Inflammatory macrophage treated with lipopolysaccharide for 4 hours (primary cell): ENCODE data around the gene ARHGEF2.
A peak's percentile ranks its signal among the peaks of the same experiment; 100 is the strongest.

ENCODE experiments used
- DNase-seq: peaks from one replicate; pipeline ENCODE4 v3.0.0-alpha.2; 2020

Gene ARHGEF2

DNA sequence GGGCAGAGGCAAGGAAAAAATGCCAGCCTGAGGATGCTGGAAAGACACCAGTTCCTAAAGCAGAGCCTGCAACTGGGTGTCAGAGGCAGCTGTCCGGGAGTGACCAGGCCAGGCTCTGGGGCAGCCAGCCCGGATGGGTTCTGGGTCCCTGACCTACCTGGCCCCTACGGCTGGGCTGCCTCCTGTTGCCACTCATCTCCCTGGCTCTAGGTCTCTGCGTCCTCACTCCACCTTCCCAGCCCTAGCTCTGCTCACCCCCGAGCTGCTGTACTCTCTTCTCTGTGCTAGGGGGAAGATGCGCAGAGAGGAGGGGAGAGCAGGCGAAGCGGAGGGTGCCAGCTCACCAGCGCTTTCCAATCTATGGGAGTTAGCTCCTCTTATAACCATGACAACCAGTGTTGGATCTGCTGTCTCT, 9.0 kb downstream of the ARHGEF2 start:
- no peak for DNase-seq

DNA sequence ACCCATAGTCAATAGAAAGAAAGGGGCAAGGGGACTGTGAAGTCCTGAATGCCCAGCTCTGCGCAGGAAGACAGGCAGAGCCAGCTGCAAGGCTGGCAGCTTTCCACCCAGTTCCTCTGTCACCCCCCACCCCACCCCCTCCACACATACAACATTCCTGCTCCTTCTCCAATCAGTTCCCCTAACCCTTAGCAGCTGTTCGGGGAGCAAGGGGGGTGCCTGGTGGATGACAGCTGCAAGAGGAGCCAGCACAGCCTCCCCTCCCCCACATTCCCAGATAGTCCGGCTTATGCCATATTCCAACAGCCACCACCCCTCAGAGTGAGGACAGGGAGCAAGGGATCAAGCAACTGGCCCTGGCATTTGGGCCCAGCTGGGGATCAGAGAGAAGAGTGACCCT, 9.7 kb downstream of the ARHGEF2 start:
- DNase-seq, result no peak

DNA sequence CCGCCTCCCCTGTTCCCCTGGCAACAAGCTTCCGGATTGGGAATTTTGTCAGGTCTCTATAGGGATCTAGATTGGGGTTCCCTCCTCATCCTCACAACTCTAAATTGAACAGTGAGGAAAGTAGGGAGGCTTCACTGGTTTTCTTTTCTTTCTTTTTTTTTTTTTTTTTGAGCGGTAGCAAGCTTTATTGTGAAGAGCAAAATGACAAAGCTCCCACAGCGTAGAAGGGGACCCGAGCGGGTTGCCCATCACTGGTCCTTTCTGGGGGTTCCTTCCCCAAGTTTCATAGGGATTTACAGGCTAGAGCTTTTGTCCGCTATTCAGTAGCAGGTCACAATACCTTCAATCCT, 10.3 kb downstream of the ARHGEF2 start:
- DNase-seq, result no peak

DNA sequence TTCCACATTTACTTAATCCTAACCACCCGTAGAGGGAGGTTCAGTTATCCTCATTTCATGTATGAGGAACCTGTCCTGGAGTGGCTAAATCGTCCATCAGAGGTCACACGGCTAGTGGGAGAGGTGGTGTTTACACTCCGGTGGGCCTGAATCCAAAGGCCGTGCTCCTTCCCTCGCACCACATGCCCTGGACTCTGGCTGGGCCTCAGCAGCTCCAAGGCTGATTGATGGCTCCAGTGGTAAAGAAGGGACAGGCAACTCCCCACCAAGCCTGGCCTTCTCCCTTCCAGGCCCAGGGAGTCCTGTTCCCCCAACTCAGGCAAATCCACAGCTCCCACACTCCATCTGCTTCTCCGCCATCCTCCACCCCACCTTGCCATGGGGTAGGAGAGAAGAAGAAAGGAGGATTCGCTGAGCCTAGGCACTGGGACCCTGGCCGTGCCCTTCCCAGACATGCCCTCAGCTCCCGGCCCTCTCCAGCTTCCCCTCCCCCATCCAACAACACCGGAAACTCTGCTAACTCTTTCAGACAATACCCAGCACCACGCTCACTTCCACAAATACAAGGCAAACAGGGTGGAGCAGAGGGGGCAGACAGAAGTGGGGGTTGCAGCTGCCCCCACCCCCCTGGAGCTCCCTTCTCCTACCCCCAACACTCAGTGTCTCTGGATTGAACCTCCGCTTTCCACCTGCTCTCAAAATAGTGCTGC, 10.9 kb downstream of the ARHGEF2 start:
- no peak for DNase-seq

DNA sequence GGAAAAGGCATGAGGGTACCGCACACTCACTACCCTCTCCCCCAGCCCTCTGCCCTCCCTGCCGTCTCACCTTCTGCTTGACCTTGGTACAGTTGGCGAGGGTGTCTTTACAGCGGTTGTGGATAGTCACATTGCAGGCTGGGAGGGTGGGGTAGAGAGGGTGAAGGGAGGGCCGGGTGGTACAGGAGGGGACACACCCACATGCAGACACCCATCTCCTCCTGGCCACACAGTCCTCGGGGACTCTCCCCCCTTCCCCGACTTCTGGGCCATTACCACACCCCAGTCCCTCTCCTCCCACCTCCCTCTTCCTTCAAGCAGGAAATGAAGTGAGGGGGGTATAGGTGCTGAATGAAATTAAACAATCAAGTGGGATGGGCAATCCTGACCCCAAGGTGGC, 11.6 kb downstream of the ARHGEF2 start:
- no peak for DNase-seq

DNA sequence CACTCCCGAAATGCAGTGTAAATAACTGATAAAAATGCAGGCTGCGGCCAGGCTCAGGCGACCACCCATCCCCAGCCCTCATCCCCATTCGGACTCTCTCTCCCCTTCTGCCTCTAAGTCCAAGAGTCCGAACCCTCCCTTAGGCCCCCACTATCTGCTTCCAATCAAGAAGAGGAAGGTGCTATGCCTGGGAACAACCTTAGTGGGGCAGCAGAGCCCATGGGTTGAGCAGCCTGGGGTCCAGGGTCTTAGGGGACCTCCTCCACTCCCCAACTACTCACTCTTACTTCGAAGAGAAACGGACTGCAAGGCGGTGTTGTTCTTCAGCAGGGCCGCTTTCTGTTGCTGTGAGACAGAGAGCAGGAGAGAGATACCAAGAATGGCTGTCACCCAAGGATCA, 12.2 kb downstream of the ARHGEF2 start:
- DNase-seq, result no peak

DNA sequence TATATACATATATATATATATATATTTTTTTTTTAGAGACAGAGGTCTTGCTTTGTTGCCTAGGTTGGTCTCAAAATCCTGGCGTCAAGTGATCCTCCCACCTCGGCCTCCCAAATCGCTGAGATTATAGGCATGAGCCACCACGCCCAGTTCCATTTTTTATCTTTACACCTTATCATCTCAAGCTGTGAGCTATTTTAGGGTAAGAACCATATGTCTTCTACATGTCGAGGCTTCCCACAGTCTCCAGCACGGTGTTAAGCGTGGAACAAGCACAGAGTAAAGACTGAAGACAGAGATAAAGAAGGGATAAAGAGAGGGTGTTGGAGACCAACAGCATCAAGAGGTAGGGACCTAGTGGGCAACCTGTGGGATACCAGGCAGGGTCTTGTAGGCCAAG, 14.2 kb downstream of the ARHGEF2 start:
- DNase-seq, result no peak

DNA sequence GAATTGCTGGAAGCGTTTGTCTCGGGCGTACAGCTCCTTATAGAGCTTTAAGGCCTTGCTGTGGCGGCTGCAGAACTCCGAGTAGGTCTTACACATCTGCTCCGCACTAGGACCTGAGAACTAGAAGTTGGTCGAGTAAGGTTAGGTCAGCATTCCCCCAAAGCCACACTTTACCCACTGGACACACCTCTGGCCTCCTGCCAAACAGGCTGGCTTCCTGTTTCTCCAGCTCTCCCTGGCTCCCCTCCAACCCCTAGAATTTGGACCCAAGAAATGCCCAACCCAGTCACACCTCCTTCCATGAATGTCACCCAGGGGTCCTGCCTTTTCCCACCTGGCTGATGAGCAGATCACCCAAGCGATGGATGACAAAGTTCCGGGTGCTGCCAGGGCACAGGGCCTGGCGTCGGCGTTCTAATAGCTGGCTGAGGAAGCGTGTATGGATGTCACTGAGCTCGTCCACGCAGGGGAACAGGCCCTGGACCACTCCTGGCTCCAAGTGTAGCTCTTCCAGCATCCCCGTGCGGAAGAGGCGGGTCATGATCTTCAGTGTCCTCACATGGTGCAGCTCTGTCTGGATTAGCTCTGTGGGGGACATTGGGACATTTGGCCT, 15.6 kb downstream of the ARHGEF2 start:
- no peak for DNase-seq

DNA sequence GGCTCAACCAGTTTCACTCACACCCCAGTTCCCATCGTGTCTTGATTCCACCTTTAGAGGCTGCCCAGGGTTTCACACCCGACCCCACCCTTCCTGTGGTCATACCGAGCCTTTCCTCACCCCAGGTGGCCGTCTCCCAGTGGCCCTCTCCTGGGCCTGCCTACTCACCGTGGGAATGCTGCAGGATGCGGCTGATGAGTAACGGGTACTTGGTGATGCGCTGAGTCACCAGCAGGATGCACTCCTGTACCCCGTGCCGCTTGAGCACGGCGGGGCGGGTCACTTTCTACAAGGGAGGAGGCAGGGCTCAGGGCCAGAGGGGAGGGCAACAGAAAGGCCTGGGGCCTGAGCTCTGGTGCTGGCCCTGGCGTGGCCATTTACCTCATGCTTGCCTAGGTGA, 16.4 kb downstream of the ARHGEF2 start:
- DNase-seq, result peak; percentile 68

DNA sequence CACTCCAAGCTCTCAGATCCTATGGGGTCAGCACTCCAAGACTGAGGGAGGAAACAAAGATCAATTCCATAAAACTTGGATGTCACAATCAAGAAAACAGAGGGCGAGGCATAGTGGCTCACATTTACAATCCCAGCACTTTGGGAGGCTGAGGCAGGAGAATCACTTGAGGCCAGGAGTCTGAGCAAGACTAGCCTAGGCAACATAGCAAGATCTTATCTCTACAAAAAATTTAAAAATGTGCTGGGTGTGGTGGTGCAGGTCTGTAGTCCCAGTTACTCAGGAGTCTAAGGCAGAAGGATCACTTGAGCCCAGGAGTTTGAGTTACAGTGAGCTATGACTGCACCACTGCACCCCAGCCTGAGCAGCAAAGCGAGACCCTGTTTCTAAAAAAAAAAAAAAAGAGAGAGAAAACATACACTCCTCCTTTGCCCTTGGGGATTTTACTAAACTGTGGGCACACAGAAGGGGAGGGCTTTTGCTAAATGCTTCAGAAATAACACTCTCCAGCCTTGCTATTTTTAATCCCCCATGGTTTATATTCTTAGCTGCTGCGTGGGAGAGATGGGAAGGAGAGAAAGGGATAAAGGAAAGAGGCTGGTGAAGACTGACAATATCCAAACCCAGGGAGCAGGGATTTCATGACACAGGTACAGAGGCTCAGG, 18.1 kb downstream of the ARHGEF2 start:
- DNase-seq, result no peak

DNA sequence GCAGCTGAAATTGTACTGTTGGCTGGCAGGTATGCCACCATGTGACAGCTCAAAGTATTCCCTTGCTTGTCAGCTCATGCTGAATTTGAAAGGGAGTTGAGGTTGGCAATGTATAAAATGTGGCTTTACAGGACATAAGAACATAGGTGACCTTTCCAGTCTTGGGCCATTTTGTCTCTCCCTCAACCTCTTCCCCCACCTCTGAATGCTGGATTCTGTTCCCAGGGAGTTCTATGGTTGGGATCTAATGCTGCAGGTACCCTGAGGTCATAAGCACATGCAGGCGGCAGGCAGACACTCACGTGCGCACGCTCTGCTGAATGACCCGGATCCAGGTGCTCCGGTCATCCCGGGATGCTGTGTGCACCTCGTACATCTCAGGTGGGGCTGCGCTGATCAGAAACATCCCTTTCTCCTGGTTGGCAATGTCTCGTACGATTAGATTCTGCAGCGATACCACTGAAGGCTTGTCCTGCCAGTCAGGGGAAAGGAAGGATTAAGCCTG, 20.9 kb downstream of the ARHGEF2 start:
- DNase-seq, result no peak

DNA sequence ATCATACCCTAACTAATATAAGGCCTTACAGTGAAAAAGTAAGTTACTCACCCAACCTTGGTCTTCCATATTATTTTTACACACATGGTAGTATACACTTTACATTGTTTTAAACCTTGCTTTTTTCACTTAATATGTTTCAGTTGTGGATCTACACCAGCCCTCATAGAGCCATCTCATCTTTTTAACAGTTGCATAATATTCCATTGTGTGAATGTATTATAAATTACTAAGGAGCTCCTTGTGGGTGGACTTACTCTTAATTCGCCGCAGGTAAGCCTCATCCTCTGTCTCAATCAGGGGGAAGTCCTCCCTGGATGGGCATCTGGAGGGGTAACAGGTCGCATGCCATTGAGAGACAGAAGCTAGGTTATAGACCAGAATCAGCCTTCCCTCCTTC, 23.7 kb downstream of the ARHGEF2 start:
- no peak for DNase-seq

DNA sequence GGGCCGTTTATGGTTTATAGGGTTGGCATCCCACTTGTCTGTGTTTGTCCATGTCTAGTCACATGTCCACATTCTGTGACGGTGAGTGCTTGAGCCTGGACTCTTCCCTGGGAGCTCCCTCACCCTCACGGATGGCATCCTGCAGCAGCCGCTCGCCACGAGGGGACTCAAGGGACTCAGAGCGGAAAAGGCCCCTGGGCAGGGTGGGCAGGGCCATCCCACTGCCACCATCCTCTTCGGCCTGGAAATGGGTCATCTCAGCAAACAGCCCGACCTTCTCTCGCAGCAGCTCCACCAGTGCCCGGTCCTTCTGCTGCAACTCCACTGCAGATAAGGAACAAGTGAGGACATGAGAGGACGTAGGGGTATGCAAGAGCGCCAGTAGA, 25.8 kb downstream of the ARHGEF2 start:
- DNase-seq, result no peak

DNA sequence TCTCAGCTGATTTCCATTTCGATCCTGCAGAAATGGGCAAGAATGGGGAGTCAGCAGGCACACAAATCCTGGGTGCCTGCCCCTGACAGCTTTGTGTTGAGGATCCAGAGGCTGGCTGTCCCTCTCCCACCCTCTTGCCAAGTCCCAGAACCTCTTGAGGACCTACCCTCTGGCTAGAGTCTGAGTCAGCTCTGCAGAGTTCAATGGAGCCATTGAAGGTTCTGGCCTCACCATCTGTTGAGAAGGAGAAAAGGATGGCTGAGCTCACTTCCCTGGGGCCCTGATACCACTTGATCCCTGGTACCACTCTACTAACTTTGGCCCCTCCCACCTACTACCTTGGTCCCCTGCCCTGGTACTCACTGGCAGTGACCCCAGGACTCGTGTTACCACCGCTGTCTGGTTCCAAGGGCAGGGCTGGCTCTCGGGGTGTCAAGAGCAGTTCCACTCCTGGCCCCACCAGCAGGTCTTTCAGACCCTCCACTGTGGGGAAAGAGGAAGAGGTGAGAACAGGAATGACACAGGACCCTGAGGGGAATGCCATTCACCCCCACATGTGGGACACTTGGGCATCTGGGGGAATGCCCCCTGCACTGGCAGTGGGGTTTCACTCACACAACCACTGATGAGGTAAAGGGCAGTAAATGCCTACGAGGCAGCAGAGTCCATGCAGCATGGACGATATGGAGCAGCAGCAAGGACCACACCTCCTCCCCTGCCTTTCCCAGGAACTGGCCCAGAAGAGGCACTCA, 26.4 kb downstream of the ARHGEF2 start:
- no peak for DNase-seq

DNA sequence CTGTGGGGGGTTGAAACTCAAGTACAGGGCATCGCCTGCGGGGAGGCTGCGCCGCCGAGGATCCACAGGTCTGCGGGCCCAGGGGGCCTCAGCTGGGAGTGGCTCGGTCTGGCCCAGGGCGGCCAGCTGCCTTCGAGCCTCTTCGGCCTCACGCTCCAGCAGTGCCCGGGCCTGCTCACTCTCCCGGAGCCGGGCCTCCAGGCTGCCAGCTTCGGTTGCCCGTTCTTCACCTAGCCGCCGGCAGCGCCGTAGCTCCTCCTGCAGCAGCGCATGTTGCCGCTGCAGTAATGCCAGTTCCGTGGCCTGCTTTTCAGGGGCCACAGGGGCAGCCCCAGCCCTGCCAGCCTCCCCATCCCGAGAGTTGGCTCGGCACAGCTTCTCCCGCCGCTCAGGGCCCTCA, 27.5 kb downstream of the ARHGEF2 start:
- no peak for DNase-seq

DNA sequence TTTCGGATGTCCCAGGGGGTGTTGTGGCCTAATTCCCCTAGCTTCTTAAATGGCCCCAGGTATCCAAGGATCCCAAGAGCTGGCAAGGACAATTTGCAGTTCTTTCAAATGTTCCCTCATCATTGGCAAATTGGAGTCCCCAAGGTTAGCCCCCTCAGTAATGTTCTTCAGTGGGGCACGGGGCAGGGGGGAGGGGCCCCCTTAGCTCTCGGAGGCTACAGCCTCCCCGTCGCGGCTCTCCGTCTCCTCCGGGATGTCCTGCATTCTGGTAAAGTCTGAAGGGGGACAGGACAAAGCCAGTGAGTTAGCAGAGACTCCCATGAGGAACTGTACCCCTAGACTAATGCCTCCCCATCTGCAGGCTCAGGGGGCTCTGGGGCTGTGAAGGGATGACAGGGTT, 30.6 kb downstream of the ARHGEF2 start:
- no peak for DNase-seq

DNA sequence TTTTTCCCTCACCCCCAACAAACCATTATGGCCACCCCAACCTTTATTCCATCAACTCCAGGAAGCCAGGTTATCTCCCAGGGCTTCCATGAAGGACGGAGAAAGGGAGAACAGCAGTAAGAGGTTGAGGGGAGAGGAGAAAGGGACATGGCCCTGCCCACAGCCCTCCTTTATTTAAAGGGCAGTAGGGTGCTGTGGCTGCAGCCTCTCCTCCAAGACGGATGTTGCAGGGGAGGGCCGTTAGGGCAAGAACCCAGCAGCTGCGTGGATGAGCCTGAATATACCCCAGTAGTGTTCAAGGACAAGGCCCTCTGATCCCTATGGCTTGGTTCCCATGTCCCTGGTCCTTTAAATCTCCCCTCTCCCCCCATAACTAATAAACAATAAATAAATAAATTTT, 31.1 kb downstream of the ARHGEF2 start:
- DNase-seq, result no peak

DNA sequence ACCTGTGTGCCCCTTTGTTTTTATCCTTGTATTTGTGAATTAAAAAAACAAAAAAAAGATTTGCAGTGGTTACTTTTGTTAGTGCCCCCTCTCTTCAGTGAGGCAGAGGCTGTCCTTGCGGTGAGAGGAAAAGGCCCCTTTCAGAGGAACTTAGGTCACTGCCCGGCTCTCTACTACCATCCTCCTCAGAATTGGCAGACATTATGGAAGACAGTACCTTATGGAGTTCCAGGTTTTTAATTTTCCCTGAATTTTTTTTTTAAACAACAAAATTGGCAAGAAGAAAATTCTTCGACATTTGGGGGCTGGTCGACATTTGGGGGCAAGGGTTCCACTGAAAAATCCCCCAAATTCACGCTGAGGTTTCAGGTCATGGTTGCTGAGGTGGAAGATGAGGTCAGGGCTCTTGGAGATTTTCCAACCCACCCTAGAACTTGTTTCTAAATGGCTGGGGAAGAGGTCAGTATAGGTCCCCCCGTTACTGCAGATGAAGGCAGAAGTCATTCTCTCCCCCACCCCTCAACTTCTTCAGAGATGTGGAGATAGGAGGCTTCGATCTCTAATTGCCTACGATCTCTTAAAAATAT, 31.6 kb downstream of the ARHGEF2 start:
- no peak for DNase-seq

DNA sequence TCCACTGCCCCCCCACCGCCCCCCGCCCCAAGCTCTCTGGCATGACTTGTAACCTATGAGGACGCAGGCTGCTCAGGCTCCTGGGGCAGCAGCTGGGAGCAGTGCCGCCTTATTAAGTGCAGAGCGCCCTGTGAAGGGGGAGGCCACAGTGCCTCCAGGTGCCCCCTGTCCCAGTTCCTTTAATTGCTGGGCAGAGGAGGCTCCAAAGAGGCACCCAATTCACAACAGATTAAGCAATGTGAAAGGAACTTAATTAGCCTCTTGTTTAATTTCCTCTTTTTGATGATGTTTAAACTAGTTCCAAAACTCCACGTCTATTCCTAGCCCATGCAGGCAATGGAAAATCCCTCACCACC, 33.9 kb downstream of the ARHGEF2 start:
- peak; percentile 31 for DNase-seq

DNA sequence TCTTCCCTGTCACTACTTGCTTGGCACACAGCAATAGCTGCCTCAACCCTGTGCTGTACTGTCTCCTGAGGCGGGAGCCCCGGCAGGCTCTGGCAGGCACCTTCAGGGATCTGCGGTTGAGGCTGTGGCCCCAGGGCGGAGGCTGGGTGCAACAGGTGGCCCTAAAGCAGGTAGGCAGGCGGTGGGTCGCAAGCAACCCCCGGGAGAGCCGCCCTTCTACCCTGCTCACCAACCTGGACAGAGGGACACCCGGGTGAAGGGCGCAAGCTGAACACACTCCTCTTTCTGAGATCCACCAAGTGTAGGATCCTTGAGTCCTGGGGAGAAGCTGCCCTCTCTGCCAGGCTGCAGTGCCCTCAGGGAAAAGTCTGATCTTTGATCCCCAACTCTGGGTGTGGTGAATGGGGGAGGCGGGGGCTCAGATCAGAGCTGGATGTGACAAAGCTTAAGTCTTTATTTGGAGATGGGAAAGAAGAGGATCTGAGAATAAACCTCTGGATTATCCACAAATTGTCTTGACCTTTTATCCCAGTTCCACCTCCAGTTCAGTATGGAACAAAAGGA, 35.7 kb downstream of the ARHGEF2 start:
- DNase-seq, result no peak

DNA sequence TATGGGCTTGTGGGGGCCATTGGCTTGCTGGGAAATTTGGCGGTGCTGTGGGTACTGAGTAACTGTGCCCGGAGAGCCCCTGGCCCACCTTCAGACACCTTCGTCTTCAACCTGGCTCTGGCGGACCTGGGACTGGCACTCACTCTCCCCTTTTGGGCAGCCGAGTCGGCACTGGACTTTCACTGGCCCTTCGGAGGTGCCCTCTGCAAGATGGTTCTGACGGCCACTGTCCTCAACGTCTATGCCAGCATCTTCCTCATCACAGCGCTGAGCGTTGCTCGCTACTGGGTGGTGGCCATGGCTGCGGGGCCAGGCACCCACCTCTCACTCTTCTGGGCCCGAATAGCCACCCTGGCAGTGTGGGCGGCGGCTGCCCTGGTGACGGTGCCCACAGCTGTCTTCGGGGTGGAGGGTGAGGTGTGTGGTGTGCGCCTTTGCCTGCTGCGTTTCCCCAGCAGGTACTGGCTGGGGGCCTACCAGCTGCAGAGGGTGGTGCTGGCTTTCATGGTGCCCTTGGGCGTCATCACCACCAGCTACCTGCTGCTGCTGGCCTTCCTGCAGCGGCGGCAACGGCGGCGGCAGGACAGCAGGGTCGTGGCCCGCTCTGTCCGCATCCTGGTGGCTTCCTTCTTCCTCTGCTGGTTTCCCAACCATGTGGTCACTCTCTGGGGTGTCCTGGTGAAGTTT, 36.4 kb downstream of the ARHGEF2 start:
- no peak for DNase-seq
